CD4-positive, alpha-beta T cell treated with Interleukin-12 subunit alpha and Interleukin-12 subunit beta, for 1 hour (primary cell): Measurements from ENCODE around the gene NEU4.

ENCODE experiments used
- DNase-seq: peaks from one replicate; pipeline ENCODE4 v3.0.0-alpha.2; 2020

The NEU4 gene

GRCh38 chr2:241865957-241866789 is 57.2 kb downstream of the NEU4 start:
- DNase-seq, result no peak
